Measurements from ENCODE around the gene CAPN5.

GRCh38 chr11:77053217-77054015 lies 13.4 kb upstream of the CAPN5 start:
- TF ChIP-seq, protein P1, sequence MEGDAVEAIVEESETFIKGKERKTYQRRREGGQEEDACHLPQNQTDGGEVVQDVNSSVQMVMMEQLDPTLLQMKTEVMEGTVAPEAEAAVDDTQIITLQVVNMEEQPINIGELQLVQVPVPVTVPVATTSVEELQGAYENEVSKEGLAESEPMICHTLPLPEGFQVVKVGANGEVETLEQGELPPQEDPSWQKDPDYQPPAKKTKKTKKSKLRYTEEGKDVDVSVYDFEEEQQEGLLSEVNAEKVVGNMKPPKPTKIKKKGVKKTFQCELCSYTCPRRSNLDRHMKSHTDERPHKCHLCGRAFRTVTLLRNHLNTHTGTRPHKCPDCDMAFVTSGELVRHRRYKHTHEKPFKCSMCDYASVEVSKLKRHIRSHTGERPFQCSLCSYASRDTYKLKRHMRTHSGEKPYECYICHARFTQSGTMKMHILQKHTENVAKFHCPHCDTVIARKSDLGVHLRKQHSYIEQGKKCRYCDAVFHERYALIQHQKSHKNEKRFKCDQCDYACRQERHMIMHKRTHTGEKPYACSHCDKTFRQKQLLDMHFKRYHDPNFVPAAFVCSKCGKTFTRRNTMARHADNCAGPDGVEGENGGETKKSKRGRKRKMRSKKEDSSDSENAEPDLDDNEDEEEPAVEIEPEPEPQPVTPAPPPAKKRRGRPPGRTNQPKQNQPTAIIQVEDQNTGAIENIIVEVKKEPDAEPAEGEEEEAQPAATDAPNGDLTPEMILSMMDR (IDR thresholded peaks at IDR 0.05 in 8 of 11, conservative IDR thresholded peaks at IDR 0.05 in 3 of 11): no peak
- TF ChIP-seq POLR2A (IDR thresholded peaks at IDR 0.05): no peak
